HG03378 (cell line): ENCODE results near the gene CD48.
"Not testable (repeated sequence)": the region's sequence is repeated elsewhere in the genome, so short reads cannot be mapped to it uniquely, and the experiment has no call there.

Experiments
- ATAC-seq: cut with Tn5 transposase; IDR thresholded peaks from one replicate; pipeline ENCODE4 v1.9.1; 2021; ENCODE audit warnings: mild to moderate bottlenecking, moderate library complexity; ENCODE audit not compliant: unreplicated experiment

The CD48 gene

DNA sequence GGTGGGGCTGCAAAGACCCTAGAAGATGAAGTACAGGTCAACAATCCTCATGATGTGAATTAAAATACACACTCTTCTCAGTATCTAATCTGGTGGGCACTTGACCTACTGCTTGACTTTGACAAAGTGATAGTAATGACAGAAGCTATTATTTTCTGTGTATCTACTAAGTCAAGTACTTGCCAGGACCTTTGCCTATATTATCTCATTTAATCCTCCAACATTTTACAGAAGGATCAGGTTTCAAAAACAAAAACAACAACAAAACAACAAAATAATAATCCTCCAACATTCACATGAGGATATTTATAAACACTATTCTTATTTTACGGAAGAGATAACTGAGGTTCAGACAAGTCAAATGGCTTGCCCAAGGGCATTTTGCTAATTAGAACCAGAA is 4.4 kb upstream of the CD48 start:
- ATAC-seq: no peak

DNA sequence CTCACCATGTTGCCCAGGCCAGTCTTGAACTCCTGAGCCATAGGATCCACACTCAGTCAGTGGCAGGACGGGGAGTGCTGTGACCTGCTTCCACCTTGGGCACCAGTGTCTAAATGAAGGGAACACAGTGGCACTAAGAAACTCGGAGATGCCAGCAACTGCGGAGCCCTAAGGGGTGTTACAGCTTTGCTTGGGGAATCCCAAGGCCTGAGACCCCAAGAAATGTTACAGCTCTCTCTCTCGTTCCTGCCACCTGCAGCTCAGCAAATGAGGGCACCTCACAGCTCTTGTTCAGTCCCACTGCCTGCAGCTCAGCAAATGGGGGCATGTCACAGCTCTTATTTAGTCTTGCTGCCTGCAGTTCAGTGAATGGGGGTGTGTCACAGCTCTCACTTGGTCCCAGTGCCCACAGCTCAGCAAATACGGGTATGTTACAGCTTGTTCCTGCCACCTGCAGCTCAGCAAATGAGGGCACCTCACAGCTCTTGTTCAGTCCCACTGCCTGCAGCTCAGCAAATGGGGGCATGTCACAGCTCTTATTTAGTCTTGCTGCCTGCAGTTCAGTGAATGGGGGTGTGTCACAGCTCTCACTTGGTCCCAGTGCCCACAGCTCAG is 2.5 kb upstream of the CD48 start:
- not testable (repeated sequence) for ATAC-seq

DNA sequence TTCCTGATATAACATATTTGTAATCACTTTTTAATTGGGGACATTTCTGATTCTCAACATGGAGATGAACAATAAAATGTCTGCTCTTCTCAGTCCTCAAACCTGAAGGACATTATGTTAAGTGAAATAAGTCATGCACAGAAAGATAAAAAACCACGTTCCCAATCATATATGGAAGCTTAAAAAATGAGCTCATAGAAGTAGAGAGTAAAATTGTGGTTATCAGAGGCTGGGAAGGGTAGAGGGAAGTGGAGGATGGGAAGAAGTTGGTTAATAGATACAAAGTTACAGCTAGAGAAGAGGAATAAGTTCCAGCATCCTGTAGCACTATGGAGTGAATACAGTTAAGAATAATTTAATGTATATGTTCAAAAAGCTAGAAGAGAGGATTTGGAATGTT is 1.5 kb upstream of the CD48 start:
- ATAC-seq: no peak

DNA sequence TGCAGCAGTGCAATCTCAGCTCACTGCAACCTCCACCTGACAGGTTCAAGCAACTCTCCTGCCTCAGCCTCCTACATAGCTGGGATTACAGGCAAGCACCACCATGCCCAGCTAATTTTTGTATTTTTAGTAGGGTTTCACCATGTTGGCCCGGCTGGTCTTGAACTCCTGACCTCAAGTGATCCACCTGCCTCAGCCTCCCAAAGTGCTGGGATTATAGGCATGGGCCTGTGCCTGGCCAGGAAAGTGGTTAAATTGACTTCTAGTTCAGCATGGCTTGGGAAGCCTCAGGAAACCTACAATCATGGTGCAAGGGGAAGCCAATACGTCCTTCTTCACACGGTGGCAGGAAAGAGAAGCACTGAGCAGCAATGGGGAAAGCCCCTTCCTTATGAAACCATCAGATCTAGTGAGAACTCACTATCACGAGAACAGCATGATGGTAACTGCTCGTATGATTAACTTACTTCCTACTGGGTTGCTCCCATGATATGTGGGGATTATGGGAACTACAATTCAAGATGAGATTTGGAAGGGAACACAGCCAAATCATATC is 981 bp upstream of the CD48 start:
- peak; percentile 43 for ATAC-seq

DNA sequence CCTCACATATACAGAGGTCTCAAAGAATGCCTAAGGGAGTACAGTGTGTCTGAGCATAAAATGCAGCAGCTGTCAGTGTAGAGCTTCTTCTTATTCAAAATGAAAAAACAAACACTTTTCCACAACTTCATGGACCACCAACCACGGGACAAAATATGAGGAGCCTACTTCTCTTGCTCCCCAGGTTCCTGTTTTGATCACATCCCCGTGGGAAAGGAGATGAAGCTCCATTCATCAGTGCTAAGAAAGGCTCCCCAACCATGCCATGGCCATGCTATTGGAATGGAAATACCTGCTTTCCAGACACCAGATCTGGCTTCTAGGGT is 383 bp downstream of the CD48 start:
- ATAC-seq: no peak

DNA sequence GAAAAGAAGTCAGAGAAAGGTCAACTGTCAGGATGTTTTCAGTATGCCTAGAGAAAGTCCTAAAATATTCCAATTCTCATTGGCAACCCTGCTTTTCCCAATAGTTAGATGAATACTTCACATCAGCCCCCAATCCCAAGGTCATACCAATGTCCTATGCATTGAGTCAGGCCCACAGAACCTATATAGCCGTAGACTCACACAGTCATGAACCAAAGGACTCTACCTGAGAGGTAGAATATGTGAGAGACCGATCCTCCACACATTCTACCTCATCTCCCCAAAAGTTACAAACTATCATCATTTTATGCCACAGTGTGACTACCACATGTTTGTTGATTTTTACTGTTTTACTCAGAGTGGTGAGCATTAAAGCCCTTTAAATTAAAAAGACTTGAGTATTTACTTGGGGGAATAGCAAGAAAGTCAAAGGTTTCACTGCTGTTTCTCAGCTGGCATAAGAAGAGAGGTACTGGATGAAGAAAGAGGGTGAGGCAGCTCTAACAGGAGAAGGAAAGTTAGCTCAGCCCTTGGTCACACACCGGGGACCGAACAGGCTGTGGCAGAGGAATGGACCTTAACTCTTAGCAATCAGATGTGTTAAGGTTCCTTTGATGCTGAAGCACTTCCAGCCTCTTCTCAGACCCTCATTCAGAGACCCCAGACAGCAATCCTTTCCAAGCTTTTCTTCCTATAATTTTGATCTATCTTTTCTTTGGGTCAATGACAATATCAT is 937 bp downstream of the CD48 start:
- no peak for ATAC-seq

DNA sequence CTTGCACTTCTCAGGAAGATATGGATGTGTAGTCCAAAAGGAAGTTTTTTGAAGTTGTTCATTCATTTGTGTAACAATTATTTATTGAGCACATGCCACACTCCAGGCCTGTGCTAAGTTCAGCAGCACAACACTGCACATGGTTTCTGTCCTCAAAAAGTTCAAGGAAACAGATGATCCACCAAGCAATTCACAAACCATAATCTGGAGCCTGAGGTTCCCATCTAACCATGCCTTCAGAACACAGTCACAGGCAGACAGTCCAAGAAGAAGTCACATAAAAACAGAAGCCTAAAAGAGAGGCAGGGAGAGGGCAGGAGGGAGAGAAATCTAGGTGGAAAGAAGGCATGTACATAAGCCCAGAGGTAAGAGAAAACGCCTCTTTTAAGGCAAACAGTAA is 1.9 kb downstream of the CD48 start:
- no peak for ATAC-seq

DNA sequence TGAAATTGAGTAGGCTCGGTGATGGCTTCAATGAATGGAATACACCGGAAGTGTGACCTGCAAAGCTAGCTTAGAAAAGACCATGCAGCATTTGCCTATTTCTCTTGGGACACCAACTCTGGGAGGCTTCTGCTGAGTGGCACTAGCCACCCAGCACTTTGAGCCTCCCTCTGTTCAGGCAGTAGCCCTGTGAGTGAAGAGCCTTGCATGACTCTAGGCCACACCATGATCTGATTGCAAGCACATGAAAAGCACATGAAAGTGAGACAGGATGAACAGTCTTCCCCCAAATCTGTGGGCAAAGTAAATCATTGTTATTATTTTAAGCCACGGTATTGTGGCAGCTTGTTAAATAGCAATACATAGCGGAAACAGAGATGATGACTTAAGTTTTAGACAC is 2.8 kb downstream of the CD48 start:
- ATAC-seq: peak; percentile 38

DNA sequence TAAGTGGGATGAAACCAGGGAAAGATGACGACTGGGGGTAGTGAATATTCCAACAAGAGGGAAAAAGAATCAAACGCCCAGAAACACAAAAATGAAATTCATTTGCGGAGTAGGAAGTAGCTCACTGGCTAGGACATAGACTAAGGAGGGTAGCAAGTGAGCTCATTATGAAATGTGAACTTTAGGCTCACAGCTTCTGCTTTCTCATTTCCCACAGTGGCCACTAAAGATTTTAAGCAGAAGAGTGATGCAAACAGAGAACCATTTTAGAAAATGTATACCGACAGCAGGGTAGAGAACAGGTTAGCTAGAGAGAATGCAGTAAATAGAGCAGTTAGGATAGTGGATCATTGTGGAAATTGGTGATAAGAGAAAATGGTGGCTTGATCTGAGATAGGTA is 3.5 kb downstream of the CD48 start:
- ATAC-seq: no peak

DNA sequence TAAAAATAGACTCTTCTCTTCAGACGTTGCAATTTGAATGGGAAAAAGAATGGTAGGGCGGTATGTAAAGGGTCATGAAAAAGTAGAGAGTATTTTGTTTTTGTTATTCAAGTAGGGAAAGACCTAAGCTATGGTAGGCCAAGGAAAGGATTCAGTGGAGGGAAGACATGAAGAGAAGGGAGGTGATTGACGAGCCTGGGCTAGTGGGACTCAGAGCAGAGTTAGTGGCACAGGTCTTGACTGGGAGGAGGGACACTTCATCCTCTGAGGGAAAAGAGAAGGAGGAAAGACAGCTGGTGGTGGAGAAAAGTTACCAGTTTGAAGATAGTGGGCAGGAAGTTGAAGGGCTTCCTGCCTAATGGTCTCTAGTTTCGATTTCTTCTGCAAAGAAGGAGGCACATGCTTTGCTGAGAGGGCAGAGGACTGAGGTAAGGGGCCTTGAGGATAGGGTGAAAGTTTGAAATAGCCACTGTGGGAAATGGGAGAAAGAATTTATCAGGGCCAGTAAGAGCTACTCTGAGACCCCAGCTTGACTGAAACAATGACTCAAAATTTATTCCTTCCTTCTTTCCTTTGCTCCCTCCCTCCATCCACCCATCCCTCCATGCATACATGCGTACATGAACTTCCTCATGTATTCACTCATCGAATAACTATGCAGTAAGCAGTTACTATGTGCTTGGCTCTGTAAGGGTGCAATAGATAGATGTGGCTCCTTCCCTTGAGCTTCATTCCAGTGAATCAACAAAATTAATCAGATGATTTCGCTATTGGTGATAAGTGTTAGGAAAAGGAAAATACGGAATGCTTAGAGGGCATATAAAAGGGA is 4.2 kb downstream of the CD48 start:
- ATAC-seq: no peak

DNA sequence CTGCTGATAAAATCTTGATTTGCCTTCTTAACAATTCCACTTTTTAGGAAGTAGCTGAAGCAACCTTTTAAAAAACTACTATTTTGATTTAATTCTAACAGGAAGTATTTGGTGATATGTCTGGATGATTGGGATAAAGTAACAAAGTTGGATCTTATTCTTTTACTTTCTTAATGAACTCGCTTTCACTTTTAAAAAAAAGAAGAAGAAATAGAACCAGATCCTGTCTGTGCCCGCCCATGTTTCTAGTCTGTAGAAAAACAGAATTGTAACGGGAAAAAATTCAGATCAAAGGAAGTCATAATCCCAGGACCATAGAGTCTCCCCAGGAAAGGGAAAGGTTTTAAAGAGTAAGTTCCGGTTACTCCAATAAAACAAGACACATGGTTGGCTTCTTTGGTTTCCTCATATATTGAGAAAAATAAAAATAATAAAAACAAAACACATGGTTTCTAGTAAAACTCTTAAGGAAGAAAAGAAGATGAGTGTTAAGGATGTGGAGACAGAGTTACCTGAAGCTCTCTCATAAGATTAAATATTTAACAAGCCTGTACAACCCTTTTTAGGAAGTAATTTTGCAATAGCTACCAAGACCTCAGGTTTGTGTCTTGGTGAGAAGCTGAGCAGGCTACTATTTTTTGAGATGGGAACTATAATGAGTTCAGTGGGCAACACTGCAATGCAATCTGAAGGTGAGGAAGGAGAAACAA is 4.9 kb downstream of the CD48 start:
- no peak for ATAC-seq

DNA sequence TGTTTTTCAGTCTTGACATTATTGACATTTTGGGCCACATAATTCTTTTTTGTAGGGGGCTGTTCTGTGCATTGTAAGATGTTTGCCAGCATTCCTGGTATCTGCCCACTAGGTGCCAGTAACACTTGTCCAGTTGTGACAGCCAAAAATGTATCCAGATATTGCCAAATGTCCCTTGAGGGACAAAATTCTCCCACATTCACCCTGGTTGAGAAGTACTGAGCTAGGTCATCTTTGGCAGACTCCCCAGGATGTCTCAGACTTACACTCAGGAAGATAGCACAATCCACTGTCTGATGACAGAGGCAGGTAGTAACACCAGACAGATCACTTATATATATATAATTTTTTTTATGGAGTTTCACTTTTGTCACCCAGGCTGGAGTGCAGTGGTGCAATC is 5.9 kb downstream of the CD48 start:
- no peak for ATAC-seq

DNA sequence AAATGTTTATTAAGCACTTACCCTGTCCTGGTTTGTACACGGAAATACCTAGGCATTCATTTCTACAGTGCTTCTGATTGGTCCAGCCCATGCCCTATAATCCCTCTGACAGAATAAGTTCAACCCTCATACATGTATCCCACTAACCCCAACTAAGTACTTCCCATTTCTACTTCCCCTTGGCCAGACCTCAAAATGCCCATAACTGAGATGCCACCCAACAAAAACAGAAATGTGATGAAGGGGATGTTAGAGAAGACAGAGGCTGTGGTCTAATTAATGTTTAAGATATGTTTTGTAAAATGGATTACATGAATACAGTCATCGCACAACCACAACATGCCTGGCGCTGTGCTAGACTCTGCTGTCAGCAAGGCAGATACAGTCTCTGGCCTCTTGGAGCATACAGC is 6.4 kb downstream of the CD48 start:
- ATAC-seq: not testable (repeated sequence)

DNA sequence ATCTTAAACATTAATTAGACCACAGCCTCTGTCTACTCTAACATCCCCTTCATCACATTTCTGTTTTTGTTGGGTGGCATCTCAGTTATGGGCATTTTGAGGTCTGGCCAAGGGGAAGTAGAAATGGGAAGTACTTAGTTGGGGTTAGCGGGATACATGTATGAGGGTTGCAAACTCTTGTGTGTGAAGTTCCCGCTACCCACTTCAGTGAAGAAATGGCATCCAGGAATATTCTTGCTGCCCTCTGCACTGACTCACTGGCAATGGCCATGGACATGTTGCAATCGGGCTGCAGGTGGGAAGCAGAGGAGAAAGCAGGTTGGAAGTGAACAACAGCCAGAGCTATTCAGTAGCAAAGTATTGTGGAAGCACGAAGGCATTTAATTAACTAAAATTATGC is 7.4 kb downstream of the CD48 start:
- ATAC-seq: no peak

DNA sequence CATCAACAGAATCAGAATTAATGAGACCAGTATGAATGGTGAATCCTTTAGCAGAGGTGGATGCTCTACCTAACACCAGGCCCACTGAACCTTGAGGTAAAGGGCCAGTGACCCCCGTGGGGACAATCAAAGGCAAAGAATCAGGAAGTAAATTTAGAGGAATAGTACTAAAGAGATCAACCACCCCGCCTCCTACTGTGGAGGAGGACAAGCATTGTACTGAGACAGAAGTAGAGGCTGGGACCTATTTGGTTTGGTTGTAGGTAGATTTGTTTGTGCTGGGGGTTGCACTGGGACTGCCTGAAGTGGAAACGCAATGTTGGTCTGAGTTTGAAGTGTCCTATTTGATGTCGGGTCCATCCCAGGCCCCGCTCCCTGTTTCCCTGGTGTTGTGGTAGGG is 9.5 kb downstream of the CD48 start:
- no peak for ATAC-seq

DNA sequence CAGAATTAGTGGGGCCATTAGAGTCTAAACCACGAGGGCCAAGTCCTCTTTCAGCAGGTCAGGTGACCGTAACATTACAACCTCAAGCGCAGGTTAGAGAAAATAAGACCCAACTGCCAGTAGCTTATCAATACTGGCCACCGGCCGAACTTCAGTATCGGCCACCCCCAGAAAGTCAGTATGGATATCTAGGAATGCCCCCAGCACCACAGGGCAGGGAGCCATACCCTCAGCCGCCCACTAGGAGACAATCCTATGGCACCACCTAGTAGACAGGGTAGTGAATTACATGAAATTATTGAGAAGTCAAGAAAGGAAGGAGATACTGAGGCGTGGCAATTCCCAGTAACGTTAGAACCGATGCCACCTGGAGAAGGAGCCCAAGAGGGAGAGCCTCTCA is 19.2 kb downstream of the CD48 start:
- not testable (repeated sequence) for ATAC-seq

DNA sequence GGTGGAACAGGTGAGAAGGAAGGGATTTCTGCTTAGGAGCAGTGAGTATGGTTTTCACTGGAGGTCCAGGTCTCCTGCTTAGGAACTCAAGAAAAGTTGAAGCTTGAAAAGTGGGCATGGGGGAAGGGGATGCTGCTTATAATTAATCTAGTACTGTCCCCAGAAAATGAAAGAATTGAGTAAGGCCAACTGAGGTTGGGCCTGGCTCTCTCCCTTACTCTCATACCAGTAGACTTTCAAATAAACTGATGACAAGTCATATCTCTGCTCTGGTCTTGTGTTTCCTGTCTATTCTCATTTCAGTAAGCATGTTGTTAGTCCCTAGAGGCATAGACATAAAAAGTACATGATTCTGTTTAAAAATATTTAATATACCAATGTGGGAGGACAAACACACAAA is 26.4 kb downstream of the CD48 start:
- peak; percentile 45 for ATAC-seq

DNA sequence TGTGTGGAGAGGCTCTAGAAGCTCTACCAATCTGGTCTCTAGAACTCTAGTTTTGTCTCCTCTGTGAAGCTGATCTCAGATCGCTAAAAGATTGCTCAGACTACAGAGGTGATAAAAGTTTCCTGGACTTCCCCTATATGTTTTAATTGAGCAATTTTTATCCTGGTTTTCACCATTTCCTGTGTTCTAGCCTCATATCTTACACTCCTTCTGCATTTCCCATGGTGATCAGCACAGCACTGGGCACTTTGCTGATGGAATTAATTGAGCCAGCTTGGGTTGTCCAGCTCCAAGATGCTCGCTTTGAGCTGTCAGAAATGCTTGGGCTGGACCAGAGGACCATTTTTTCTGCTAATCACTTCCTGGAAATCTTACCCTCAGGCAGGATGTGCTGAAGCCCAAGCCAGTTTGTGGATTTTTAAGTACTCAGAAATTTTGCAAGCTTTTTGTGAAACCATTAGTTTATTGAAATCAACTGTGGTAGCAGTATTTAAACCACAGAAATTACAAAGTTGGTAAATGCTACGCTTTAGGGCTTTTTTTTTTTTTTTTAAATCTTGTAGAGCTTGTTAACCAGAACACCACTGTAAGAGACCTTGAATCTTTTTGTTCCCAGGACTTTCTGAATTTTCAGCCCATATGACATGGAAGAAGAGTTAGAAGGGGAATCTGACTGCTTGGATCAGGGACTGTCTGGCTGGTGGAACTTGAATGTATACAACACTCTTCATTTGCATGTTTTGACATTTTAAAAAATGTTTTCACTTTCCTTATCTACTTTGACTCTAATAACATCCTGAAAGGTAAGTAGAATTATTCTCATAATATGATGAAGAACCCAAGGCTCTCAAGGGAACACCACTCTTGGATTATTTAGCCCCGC is 28.4 kb downstream of the CD48 start:
- no peak for ATAC-seq

DNA sequence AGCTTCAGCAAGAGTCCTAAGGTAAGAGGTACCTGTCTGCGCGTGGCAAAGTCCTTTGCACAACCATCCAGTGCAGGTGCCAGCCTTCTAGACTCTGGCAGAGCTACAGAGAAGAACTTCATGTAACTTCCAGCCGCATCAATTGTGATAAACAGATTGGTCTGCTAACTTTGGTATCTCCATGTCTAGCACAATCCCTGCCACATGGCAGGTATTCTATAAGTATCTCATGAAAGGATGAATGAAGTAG is 29.8 kb downstream of the CD48 start:
- ATAC-seq: no peak

DNA sequence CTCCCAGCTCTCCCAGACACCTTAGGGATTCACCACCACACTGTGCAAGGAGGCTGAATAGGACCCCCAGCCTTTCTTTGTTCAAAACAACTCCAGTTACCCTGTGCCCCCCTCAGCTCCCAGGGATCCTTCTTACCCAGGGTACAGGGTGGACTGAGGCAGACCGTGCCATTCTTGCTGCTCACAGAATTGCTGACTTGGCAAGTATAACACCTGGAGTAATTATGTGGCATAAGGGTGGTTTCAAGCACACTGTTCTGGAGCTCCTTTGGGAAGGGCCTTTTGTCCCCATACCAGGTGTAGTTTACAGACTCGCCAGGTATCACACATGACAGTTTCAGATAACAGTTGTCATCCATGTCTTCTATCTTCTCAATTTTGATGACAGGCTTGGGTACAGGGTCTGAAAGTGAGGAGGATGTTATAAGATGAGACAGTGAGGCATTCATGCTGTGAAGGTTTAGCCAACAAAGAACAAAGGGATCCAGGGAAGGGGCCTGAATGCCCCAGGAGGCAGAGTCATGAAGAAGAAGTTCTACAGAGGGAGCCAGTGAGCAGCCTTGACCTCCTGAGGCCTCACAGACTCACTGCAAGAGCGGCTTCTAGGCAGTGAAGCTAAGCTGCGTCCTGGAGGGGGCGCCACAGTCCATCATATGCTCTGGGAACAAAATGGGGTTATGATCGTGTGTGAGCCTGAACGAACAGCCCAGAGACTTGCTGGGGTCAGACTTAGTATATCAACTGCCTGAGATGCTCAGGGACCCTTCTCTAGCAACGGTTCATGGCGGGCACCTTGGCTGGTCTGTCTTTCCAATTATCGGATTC is 30.3 kb downstream of the CD48 start:
- ATAC-seq: peak; percentile 34
